GM19193 (cell line): Measurements from ENCODE around the gene TLR8.

Experiments used
- POLR2A ChIP-seq: IDR thresholded peaks from 4 replicates; pipeline ENCODE4 v1.6.1; 2011; ENCODE audit not compliant: insufficient read depth, insufficient read length; ENCODE audit errors: extremely low read depth

TLR8 gene

GRCh38 chrX:12966151-12966550 is 59.7 kb downstream of the TLR8 start:
- no peak for TF ChIP-seq POLR2A

- no peak for TF ChIP-seq POLR2A
Observed at GRCh38 chrX:12967711-12968465, 61.5 kb downstream of the TLR8 start.

GRCh38 chrX:12970691-12971202 is 64.3 kb downstream of the TLR8 start:
- TF ChIP-seq POLR2A: no peak

- peak; percentile 61 for TF ChIP-seq POLR2A
Observed at GRCh38 chrX:12971282-12972003, 65.0 kb downstream of the TLR8 start.

GRCh38 chrX:12972243-12972642 is 65.8 kb downstream of the TLR8 start:
- no peak for TF ChIP-seq POLR2A
